Gastrocnemius medialis (tissue), 4 donors: ENCODE measurements around the gene ZACN.

ENCODE experiments used
- CTCF ChIP-seq, 5 experiments: fragments of 450-650 bp in 3 of 5; fragments of 200-600 bp in 2 of 5; sonication (generic) in 2 of 5; IDR thresholded peaks in 4 of 5; conservative IDR thresholded peaks in 1 of 5; 1 replicate in 4 of 5; 2 replicates in 1 of 5; pipeline ENCODE4 v1.5.1; 2016 to 2019; ENCODE audit warnings: antibody characterized with exemption in 5 of 5, mild to moderate bottlenecking in 3 of 5, moderate library complexity in 3 of 5
- POLR2A ChIP-seq, 2 donors: fragments of 450-650 bp; IDR thresholded peaks; one replicate each; pipeline ENCODE4 v1.6.1; 2017; ENCODE audit warnings: antibody characterized with exemption in 2 of 2, mild to moderate bottlenecking in 2 of 2, moderate library complexity in 2 of 2

GRCh38 chr17:76107509-76107908 is 28.5 kb downstream of the ZACN start:
- TF ChIP-seq CTCF (IDR thresholded peaks at IDR 0.05 in 4 of 5, conservative IDR thresholded peaks at IDR 0.05 in 1 of 5) (no peak), POLR2A (IDR thresholded peaks at IDR 0.05) (no peak)
